GM12873 (cell line): ENCODE results near the gene GNAL.

ENCODE experiments used
- CTCF ChIP-seq: IDR thresholded peaks from 2 replicates; pipeline ENCODE4 v1.5.1; 2012; ENCODE audit warnings: low read depth, mild to moderate bottlenecking, moderate library complexity, low read length, control low read depth; ENCODE audit not compliant: insufficient read depth; ENCODE audit errors: missing control alignments

Gene GNAL

GRCh38 chr18:11745521-11745920 is 56.5 kb downstream of the GNAL start:
- no peak for TF ChIP-seq CTCF

- TF ChIP-seq CTCF: no peak
Observed at GRCh38 chr18:11747286-11747685, 58.2 kb downstream of the GNAL start.

GRCh38 chr18:11747731-11748130 is 58.7 kb downstream of the GNAL start:
- TF ChIP-seq CTCF: no peak

- no peak for TF ChIP-seq CTCF
Observed at GRCh38 chr18:11749305-11749704, 60.2 kb downstream of the GNAL start.

GRCh38 chr18:11750171-11750570 is 61.1 kb downstream of the GNAL start:
- TF ChIP-seq CTCF: no peak

- no peak for TF ChIP-seq CTCF
Observed at GRCh38 chr18:11750581-11751310, 61.7 kb downstream of the GNAL start.

GRCh38 chr18:11751341-11752115 is 62.5 kb downstream of the GNAL start:
- no peak for TF ChIP-seq CTCF
